ENCODE measurements around the gene TRPV2. TPM values are rescaled to one million over a fixed set of nuclear protein-coding genes. Genes with fewer than 3 reads are reported as not detected.
"Not testable (repeated sequence)": the region's sequence is repeated elsewhere in the genome, so short reads cannot be mapped to it uniquely, and the experiment has no call there.

TRPV2 gene, protein sequence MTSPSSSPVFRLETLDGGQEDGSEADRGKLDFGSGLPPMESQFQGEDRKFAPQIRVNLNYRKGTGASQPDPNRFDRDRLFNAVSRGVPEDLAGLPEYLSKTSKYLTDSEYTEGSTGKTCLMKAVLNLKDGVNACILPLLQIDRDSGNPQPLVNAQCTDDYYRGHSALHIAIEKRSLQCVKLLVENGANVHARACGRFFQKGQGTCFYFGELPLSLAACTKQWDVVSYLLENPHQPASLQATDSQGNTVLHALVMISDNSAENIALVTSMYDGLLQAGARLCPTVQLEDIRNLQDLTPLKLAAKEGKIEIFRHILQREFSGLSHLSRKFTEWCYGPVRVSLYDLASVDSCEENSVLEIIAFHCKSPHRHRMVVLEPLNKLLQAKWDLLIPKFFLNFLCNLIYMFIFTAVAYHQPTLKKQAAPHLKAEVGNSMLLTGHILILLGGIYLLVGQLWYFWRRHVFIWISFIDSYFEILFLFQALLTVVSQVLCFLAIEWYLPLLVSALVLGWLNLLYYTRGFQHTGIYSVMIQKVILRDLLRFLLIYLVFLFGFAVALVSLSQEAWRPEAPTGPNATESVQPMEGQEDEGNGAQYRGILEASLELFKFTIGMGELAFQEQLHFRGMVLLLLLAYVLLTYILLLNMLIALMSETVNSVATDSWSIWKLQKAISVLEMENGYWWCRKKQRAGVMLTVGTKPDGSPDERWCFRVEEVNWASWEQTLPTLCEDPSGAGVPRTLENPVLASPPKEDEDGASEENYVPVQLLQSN
- 10 to 100 TPM in 2 of 3 donors, 1 to 10 TPM in 1; 4.3 to 26.2 (median 17.7) TPM for polyA plus RNA-seq

DNA sequence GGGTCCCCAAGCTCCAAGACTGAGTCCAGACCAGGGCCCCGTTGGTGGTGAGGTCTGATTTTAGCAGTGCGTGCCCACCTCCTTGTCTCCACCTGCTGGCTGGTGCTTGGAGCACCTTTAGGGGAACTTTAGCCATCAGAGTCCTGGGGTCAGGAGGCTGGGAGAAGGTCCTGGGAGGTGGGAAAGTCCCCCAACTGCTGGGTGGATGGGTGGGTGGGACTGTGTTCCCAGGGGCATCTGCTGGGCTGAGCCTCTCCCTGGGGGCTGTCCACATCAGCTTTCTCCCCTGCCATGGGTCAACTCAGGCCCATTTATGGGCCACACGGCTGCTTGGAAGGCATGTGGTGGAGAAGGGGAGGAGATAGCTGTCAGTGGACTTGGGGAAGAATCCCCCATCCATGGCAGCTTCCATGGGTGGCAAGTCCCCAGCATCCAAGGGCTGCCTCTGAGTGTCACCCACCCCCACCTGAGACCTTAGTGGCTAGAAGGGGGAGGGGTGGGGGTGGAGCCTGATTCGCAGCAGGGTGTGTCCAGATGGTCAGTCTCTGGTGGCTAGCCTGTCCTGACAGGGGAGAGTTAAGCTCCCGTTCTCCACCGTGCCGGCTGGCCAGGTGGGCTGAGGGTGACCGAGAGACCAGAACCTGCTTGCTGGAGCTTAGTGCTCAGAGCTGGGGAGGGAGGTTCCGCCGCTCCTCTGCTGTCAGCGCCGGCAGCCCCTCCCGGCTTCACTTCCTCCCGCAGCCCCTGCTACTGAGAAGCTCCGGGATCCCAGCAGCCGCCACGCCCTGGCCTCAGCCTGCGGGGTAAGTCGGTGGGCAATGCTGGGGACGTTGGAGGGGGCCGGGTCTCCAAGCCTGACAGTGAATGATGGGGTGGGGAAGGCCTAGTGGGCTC, at the start of gene TRPV2:
TSS of gene TRPV2 (plus strand) at position 541 of the 894 bp plus-strand sequence. CDS start 2,098 bp downstream, outside the sequence.
- WGBS, 3 donors: 6 to 53% (median 8%) methylated on average over 18 to 21 of the region's 21 CpGs

DNA sequence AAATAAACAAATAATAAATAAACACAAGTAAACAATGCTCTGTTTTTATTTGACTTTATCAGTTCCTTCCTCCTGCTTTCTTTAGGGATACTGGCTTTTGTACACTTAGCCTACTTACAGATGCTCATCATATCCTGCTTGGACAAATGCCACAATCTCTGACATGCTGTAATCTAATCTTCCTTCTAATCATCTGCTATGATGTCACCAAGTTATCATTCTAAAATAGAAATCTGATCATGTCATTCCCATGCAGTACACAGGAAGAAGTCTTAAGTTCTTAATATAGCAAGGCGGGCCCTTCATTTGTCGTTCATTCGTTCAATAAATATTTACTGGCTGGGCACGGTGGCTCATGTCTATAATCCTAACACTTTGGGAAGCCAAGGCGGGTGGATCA, 43.6 kb upstream of the TRPV2 start:
- WGBS, 3 donors: 57 to 71% (median 70%) methylated on average over 5 of the region's 5 CpGs
- H3K27ac ChIP-seq (ENCODE audit: low read depth, low read length): no peak overlapping the region

More for the DNA sequence above, at the start of gene TRPV2:
- H3K27ac ChIP-seq (ENCODE audit: low read depth, low read length): peak within 1 kb of the TSS; percentile 39

DNA sequence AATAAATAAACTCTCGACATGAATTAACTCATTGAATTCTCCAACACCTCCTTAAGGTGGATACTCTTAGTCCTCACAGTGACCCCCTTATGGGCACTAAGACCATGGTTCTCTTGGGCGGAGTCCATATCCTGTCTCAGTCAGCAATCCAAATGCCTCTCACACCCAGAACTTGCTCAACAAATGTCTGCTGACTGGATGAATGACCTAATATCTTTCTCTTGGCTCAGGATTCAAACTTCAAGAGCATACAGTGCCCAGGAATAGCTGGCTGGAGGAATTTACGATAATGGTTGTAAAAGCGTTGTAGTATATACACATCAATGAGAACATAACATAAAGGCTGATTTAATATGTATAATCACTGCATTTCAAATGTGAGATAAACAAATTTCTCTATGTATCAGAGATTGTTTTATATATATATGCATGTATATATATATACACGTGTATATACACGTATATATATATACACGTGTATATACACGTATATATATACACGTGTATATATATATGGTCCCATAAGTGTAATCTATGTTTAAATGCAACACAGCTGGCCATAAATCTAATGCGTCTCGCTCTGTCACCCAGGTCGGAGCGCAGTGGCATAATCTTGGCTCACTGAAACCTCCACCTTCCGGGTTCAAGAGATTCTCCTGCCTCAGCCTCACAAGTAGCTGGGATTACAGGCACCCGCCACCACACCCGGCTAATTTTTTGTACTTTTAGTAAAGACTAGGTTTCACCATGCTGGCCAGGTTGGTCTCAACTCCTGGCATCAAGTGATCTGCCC, 41.0 kb upstream of the TRPV2 start:
- 84 to 95% (median 85%) methylated on average over 16 of the region's 16 CpGs for WGBS, 3 donors
- no peak overlapping the region for H3K27ac ChIP-seq (ENCODE audit: low read depth, low read length)

DNA sequence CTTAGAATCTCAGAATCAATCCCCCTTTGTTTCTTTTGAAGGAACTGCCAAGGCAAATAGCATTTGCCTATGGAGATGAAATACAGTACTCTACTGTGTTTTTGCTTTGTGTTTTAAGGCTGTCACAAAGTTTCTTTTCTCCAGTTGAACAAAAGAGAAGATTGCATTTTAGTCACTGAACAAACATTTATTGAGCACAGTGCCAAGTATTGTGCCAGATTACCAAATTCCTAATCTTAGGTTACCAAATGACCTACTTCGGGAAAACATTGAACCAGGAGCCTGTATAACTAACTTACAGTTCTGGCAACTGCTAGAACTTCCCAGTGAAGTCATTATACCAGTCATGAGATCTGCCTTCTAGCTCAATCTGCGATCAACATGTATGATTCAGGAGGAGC, 37.4 kb upstream of the TRPV2 start:
- WGBS, 3 donors: 18 to 83% (median 65%) methylated on average over 2 of the region's 2 CpGs

DNA sequence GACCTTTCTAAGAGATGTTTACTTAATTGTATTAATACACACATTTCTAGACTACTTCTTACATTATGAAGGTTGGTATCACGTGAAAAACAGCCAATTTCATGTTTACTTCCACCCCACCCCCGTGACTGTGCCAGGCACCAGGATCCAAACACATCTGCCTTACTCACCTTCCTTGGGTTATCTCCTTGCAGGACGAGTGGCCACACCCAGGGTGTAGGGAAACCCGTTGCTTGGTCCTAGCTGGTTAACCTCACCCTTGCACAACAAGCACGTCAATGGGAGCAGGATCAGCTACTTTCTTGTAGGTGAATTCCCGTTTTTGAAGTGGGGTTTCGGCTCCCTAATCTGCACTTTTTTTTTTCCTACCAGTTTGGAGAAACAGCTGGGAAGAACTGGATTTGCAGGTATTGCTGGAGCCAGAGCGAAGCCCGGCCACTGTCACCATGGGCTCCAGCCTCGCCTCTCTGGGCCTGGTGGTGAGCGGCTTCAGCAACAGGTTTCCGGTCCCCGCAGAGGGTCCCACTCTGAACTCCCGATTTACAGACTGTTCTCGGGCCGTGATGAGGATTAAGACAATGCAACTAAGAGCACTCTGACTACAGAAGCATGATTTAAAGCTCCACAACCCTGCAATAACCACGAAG, 36.6 kb upstream of the TRPV2 start:
- H3K27ac ChIP-seq (ENCODE audit: low read depth, low read length): no peak overlapping the region
- WGBS, 3 donors: 63 to 79% (median 68%) methylated on average over 17 of the region's 17 CpGs

More for the DNA sequence above, 37.4 kb upstream of the TRPV2 start:
- no peak overlapping the region for H3K27ac ChIP-seq (ENCODE audit: low read depth, low read length)

DNA sequence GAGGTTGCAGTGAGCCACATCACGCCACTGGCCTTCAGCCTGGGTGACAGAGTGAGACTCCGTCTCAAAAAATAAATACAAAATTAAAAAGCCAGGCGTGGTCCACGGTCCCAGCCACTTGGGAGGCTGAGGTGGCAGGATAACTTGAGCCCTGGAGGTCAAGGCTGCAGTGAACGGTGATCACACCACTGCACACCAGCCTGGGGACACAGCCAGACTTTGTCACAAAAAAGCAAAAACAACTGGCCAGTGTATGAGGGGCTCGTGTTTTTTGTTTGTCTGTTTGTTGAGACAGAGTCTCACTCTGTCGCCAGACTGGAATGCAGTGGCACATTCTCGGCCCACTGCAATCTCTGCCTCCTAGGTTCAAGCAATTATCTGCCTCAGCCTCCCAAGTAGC, 35.7 kb upstream of the TRPV2 start:
- 86 to 92% (median 89%) methylated on average over 8 of the region's 8 CpGs for WGBS, 3 donors
- no peak overlapping the region for H3K27ac ChIP-seq (ENCODE audit: low read depth, low read length)

DNA sequence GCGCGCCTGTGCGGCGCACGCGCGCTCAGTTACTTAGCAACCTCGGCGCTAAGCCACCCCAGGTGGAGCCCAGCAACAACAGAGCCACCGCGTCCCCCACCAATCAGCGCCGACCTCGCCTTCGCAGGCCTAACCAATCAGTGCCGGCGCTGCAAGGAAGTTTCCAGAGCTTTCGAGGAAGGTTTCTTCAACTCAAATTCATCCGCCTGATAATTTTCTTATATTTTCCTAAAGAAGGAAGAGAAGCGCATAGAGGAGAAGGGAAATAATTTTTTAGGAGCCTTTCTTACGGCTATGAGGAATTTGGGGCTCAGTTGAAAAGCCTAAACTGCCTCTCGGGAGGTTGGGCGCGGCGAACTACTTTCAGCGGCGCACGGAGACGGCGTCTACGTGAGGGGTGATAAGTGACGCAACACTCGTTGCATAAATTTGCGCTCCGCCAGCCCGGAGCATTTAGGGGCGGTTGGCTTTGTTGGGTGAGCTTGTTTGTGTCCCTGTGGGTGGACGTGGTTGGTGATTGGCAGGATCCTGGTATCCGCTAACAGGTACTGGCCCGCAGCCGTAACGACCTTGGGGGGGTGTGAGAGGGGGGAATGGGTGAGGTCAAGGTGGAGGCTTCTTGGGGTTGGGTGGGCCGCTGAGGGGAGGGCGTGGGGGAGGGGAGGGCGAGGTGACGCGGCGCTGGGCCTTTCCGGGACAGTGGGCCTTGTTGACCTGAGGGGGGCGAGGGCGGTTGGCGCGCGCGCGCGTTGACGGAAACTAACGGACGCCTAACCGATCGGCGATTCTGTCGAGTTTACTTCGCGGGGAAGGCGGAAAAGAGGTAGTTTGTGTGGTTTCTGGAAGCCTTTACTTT, 34.5 kb upstream of the TRPV2 start, which contains the start of gene UBB:
TSS of gene UBB (plus strand) at position 452 of the 856 bp plus-strand sequence. CDS start 817 bp downstream, outside the sequence.
- WGBS, 3 donors: 0 to 1% (median 0%) methylated on average over 64 to 67 of the region's 67 CpGs

DNA sequence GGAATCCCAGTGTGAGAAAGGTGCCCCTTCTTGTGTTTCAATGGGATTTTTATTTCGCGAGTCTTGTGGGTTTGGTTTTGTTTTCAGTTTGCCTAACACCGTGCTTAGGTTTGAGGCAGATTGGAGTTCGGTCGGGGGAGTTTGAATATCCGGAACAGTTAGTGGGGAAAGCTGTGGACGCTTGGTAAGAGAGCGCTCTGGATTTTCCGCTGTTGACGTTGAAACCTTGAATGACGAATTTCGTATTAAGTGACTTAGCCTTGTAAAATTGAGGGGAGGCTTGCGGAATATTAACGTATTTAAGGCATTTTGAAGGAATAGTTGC, 33.9 kb upstream of the TRPV2 start:
- H3K27ac ChIP-seq (ENCODE audit: low read depth, low read length): peak overlapping the region; percentile 51
- 0 to 2% (median 1%) methylated on average over 14 of the region's 14 CpGs for WGBS, 3 donors

More for the DNA sequence above, 34.5 kb upstream of the TRPV2 start, which contains the start of gene UBB:
- H3K27ac ChIP-seq (ENCODE audit: low read depth, low read length): peak within 1 kb of the TSS; percentile 51

DNA sequence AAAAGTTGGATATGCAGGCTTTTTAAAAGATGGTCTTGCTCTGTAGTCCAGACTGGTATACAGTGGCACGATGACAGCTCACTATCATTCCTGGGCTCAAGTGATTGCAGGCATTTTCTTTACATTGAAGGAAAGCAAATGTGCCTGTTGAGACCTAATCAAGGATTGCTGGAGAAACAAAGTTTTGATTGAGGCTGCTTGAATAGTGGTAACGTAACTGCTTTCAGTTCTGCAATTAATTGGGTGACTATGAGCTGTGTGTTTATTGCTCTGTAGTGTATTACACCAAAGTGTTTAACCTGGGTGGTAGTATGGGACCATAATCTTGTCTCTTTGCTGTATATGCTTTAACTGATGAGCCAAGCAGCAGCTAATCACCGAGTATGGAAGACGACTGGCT, 32.2 kb upstream of the TRPV2 start:
- WGBS, 3 donors: 53 to 74% (median 72%) methylated on average over 4 of the region's 4 CpGs

DNA sequence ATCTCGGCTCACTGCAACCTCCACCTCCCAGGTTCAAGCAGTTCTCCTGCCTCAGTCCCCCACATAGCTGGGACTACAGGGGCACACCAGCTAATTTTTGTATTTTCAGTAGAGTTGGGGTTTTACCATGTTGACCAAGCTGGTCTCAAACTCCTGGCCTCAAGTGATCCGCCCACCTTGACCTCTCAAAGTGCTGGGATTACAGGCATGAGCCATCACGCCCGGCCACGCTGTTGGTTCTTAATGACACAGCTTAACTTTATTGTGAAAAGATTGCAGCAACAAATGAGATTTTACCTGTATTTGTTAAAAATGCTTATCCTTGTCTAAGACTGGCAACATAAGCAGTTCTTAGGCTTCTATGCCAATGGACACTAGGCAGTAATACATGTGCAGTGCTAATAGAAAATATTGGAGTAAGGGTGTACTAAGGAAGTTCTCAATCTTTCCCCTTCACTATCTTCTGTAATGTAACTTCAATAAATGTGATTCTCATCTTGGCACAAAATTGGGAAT, 31.5 kb upstream of the TRPV2 start:
- no peak overlapping the region for H3K27ac ChIP-seq (ENCODE audit: low read depth, low read length)
- WGBS, 3 donors: 80 to 92% (median 92%) methylated on average over 5 of the region's 5 CpGs

More for the DNA sequence above, 32.2 kb upstream of the TRPV2 start:
- H3K27ac ChIP-seq (ENCODE audit: low read depth, low read length): no peak overlapping the region

DNA sequence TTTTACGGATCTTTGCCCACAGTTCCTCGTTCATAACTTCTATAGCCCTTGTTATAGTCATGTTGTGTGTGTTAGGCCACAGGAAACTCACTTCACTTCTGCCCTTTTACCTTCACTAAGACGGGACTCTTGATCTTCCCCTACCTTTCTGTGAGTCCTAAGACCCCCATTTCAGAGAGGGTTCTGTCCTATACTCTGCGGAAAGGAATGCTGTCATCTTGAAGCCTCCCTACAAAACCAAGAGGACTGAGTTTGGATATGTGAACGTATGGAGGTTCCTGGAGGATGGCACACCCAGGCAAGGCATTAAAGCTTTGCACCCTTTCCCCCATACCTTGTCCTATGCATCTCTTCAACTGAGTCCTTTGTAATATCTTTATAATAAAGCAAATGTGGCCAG, 30.8 kb upstream of the TRPV2 start:
- no peak overlapping the region for H3K27ac ChIP-seq (ENCODE audit: low read depth, low read length)

DNA sequence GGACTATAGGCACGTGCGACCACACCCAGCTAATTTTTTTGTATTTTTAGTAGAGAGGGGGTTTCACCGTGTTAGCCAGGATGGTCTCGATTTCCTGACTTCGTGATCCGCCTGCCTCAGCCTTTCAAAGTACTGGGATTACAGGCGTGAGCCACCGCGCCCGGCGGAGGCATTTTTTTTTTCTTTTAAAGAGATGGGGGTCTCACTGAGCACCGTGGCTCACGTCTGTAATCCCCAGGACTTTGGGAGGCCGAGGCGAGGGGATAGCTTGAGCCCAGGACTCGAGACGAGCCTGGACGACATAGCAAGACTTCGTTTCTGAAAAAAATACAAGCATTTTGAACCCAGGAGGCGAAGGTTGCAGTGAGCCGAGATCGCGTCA, 29.3 kb upstream of the TRPV2 start:
- 47 to 53% (median 48%) methylated on average over 23 of the region's 23 CpGs for WGBS, 3 donors
- not testable (repeated sequence) for H3K27ac ChIP-seq (ENCODE audit: low read depth, low read length)

More for the DNA sequence above, 30.8 kb upstream of the TRPV2 start:
- 65 to 77% (median 68%) methylated on average over 5 of the region's 5 CpGs for WGBS, 3 donors

DNA sequence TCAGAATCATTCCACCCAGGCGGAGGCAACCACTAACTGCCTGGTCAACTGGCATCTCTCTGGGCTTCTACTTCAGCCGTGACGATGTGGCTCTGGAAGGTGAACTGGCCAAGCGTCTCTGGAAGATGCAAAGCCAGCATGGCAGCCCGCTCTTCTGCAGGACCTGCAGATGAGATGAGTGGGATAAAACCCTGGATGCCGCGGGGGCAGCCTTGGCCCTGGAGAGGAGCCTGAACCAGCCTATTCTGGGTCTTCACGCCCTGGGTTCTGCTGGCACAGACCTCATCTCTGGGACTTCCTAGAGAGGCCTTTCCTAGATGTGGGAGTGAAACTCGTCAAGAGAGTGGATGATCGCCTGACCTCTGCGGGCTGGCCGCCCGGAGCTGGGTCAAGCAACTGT, 23.9 kb upstream of the TRPV2 start:
- WGBS, 3 donors: 93 to 96% (median 95%) methylated on average over 13 of the region's 13 CpGs
- H3K27ac ChIP-seq (ENCODE audit: low read depth, low read length): no peak overlapping the region

DNA sequence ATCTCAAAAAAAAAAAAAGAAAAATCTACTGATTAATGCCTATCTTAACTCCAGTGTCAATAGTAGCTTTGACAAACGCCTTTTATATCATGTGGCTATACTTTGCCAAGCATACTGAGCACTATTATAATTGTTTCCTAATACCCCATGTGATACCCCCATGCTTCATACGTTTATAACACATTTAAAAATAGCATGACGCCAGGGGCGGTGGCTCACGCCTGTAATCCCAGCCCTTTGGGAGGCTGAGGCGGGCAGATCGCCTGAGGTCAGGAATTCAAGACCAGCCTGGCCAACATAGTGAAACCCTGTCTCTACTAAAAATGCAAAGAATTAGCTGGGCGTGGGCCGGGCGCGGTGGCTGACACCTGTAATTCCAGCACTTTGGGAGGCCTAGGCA, 22.9 kb upstream of the TRPV2 start:
- WGBS, 3 donors: 88 to 95% (median 90%) methylated on average over 11 of the region's 11 CpGs
- not testable (repeated sequence) for H3K27ac ChIP-seq (ENCODE audit: low read depth, low read length)

DNA sequence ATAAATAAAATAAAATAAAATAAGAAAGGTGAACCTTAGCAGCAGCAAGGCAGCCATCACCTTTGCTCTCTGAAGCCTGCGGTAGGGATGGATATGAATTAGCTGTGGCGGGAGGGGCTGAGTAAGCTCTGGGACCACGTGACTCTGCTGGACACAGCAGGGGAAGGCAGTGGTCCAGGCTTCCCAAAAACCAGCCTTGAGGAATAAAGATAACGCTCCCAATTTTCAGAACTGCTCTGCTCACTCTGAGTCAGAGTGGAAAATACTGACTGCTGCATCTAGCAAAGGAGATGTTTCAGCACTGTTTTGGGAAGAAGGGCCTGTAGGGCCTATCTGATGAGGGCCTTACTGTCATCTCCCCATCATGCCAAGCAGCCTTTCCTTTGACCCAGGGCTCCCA, 19.5 kb upstream of the TRPV2 start:
- 53 to 83% (median 64%) methylated on average over 4 of the region's 4 CpGs for WGBS, 3 donors
- H3K27ac ChIP-seq (ENCODE audit: low read depth, low read length): not testable (repeated sequence)

DNA sequence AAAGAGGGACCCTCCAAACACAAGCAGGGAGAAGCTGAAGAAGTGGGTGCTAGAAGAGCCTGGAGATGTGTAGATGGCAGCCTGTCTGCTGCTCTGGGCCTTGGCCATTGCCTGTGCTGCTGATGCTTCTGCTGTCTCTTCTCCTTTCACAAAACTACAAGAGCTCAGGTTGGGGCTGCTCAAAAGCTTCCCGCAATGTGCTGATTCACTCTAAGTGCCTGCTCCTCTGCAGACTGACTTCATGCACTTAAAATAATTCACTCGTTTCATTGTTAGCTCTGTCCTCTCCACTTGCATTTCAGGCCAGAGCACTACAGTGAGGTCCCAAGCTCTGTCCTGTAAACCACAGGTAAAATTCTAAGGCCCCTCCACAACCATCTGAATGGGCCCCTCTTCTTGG, 18.7 kb upstream of the TRPV2 start:
- H3K27ac ChIP-seq (ENCODE audit: low read depth, low read length): not testable (repeated sequence)
- WGBS, 3 donors: 54 to 84% (median 56%) methylated on average over 2 of the region's 2 CpGs
